ENCODE data around the gene SPINDOC. TPM values are rescaled to one million over a fixed set of nuclear protein-coding genes. Genes with fewer than 3 reads are reported as not detected.

The SPINDOC gene
- total RNA-seq, 1 experiment from 2014 or later: 121 TPM

GRCh38 chr11:63804259-63804658, 9.0 kb upstream of the SPINDOC start:
- Histone ChIP-seq H4K5ac (ENCODE audit: insufficient read length, low read depth, low read length) (no peak overlapping the region), H3K4ac (ENCODE audit: low read depth, low read length) (no peak overlapping the region), H3K18ac (ENCODE audit: insufficient read length, low read depth, low read length) (no peak overlapping the region), H3K79me1 (ENCODE audit: insufficient read depth, low read depth, low read length, poor library complexity, severe bottlenecking) (no peaks in the 10 kb centered on the region), H3K23me2 (ENCODE audit: insufficient read length, low read depth, low read length, poor library complexity, severe bottlenecking) (no peaks in the 10 kb centered on the region), H2AK5ac (ENCODE audit: insufficient read length, low read length) (no peak overlapping the region), H2BK15ac (ENCODE audit: low read depth, low read length) (no peak overlapping the region), H3K27ac (ENCODE audit: insufficient read length, low read depth, low read length) (no peak overlapping the region), H3K4me1 (ENCODE audit: insufficient read depth, low read length) (no peaks in the 10 kb centered on the region; the same call in 1 of the 2 replicates), H2BK120ac (ENCODE audit: low read depth, low read length, poor library complexity, severe bottlenecking) (no peak overlapping the region), H3K9me3 (ENCODE audit: control insufficient read depth, low read depth, low read length) (no peaks in the 10 kb centered on the region), H2AFZ (ENCODE audit: low read length) (no peak overlapping the region), H2BK12ac (ENCODE audit: insufficient read length, low read depth, low read length) (no peak overlapping the region), H3K27me3 (ENCODE audit: insufficient read depth, low read length) (no peaks in the 10 kb centered on the region), H3K56ac (ENCODE audit: insufficient read length, low read depth, low read length) (no peak overlapping the region), H2BK20ac (ENCODE audit: low read depth, low read length, poor library complexity, severe bottlenecking) (no peak overlapping the region), H3K4me2 (ENCODE audit: insufficient read depth, insufficient read length, low read length) (no peak overlapping the region), H4K20me1 (ENCODE audit: control insufficient read depth, insufficient read depth, insufficient read length) (no peaks in the 10 kb centered on the region), H2BK5ac (ENCODE audit: insufficient read length, low read length) (no peak overlapping the region), H3K14ac (ENCODE audit: insufficient read depth, low read length) (no peak overlapping the region), H3T11ph (ENCODE audit: low read length) (no peak overlapping the region), H3K23ac (ENCODE audit: insufficient read length, low read depth, low read length) (no peak overlapping the region), H3K9ac (ENCODE audit: extremely low read depth, insufficient read length, low read length) (no peak overlapping the region), H3K79me2 (ENCODE audit: insufficient read depth, low read length) (no peaks in the 10 kb centered on the region), H4K91ac (ENCODE audit: insufficient read length, low read depth, low read length) (no peak overlapping the region), H4K8ac (replicated peaks; ENCODE audit: insufficient read length, low read depth, low read length) (no peak overlapping the region)
- Mint-ChIP-seq H3K4me3 (no peak overlapping the region), H3K27ac (no peak overlapping the region), H3K36me3 (ENCODE audit: insufficient read depth in 1 of 3, low read depth in 3 of 3) (peaks cover 0 to 3% (median 0%) of the 10 kb centered on the region in 3 experiments; a peak in 1 of 7 replicates), H3K4me1 (peaks cover 0 to 4% of the 10 kb centered on the region in 2 experiments; a peak in 1 of 4 replicates), H3K9me3 (no peaks in the 10 kb centered on the region), H3K27me3 (ENCODE audit: low read depth) (no peaks in the 10 kb centered on the region)
- no peak for DNase-seq
- WGBS (ENCODE audit: extremely low coverage, insufficient read length, low lambda C conversion rate): no CpG with 5 or more reads among the region's 6 CpGs
- no peak for TF ChIP-seq CTCF (conservative IDR thresholded peaks at IDR 0.05)

Data from H9 (cell line).